ENCODE results near the gene SUZ12.
"Not testable (repeated sequence)": the region's sequence is repeated elsewhere in the genome, so short reads cannot be mapped to it uniquely, and the experiment has no call there.

The SUZ12 gene

GRCh38 chr17:31936615-31937609 lies at the start of gene SUZ12:
Gene SUZ12, plus strand, starts transcription at chr17:31937007. Its CDS starts 240 bp downstream, at chr17:31937247.
- DNase-seq, result peak; percentile 82

GRCh38 chr17:31888124-31888523 lies 48.7 kb upstream of the SUZ12 start:
- no peak for DNase-seq

- no peak for DNase-seq
Observed at GRCh38 chr17:31900877-31901276, 35.9 kb upstream of the SUZ12 start.

GRCh38 chr17:31902693-31903092 lies 34.1 kb upstream of the SUZ12 start:
- DNase-seq, result no peak

- DNase-seq, result no peak
Observed at GRCh38 chr17:31903401-31903800, 33.4 kb upstream of the SUZ12 start.

- no peak for DNase-seq
Observed at GRCh38 chr17:31907342-31907962, 29.4 kb upstream of the SUZ12 start.

GRCh38 chr17:31908386-31908785 lies 28.4 kb upstream of the SUZ12 start:
- DNase-seq, result no peak

- not testable (repeated sequence) for DNase-seq
Observed at GRCh38 chr17:31912705-31913104, 24.1 kb upstream of the SUZ12 start.

GRCh38 chr17:31915456-31916100 lies 21.2 kb upstream of the SUZ12 start:
- DNase-seq, result no peak

GRCh38 chr17:31916491-31917064 lies 20.2 kb upstream of the SUZ12 start:
- no peak for DNase-seq

- DNase-seq, result no peak
Observed at GRCh38 chr17:31917065-31917529, 19.7 kb upstream of the SUZ12 start.

GRCh38 chr17:31917721-31918120 lies 19.1 kb upstream of the SUZ12 start:
- DNase-seq, result not testable (repeated sequence)

GRCh38 chr17:31918701-31919128 lies 18.1 kb upstream of the SUZ12 start:
- no peak for DNase-seq

- DNase-seq, result no peak
Observed at GRCh38 chr17:31919802-31920525, 16.8 kb upstream of the SUZ12 start.

GRCh38 chr17:31926100-31926729 lies 10.6 kb upstream of the SUZ12 start:
- DNase-seq, result no peak

- no peak for DNase-seq
Observed at GRCh38 chr17:31931756-31932155, 5.1 kb upstream of the SUZ12 start.

GRCh38 chr17:31935512-31935911 lies 1.3 kb upstream of the SUZ12 start:
- no peak for DNase-seq

- not testable (repeated sequence) for DNase-seq
Observed at GRCh38 chr17:31937926-31938641, 1.3 kb downstream of the SUZ12 start.

GRCh38 chr17:31941916-31942315 lies 5.1 kb downstream of the SUZ12 start:
- DNase-seq, result not testable (repeated sequence)

- not testable (repeated sequence) for DNase-seq
Observed at GRCh38 chr17:31942396-31942795, 5.6 kb downstream of the SUZ12 start.

- DNase-seq, result not testable (repeated sequence)
Observed at GRCh38 chr17:31951953-31952352, 15.1 kb downstream of the SUZ12 start.

Measured in GOT3 (cell line).